Fibroblast of lung (primary cell): Measurements from ENCODE around the gene RALGPS2. TPM values are rescaled to one million over a fixed set of nuclear protein-coding genes. Genes with fewer than 3 reads are reported as not detected.

Experiments used
- DNase-seq, 2 donors: peaks; one replicate each; pipeline versions ENCODE4 v3.0.0 to v3.0.0-alpha.2; 2010; ENCODE audit warnings: low read depth in 2 of 2
- H2AFZ ChIP-seq: 2 replicates; pipeline ENCODE4 v1.5.1; 2012; ENCODE audit warnings: low read length, control low read depth, inconsistent platforms
- H3K27ac ChIP-seq: 2 replicates; pipeline ENCODE4 v1.5.1; 2011; ENCODE audit warnings: low read length, control low read depth; ENCODE audit not compliant: insufficient read depth
- H3K27me3 ChIP-seq: 2 replicates; pipeline ENCODE4 v1.5.1; 2011; ENCODE audit warnings: mild to moderate bottlenecking, low read length; ENCODE audit not compliant: control insufficient read depth, insufficient read depth
- H3K36me3 ChIP-seq: 2 replicates; pipeline ENCODE4 v1.5.1; 2011; ENCODE audit warnings: low read length; ENCODE audit not compliant: control insufficient read depth, insufficient read depth
- H3K4me1 ChIP-seq: 2 replicates; pipeline ENCODE4 v1.5.1; 2011; ENCODE audit warnings: low read length; ENCODE audit not compliant: control insufficient read depth, insufficient read depth; ENCODE audit errors: extremely low read depth
- H3K4me2 ChIP-seq: 2 replicates; pipeline ENCODE4 v1.5.1; 2011; ENCODE audit warnings: low read length, control low read depth; ENCODE audit not compliant: insufficient read depth; ENCODE audit errors: extremely low read depth
- H3K4me3 ChIP-seq, 4 experiments: fragments of 200-600 bp in 1 of 4; sonication (generic) in 1 of 4; replicated peaks in 1 of 4; 2 replicates each; pipeline ENCODE4 v1.5.1; 2011 to 2016; ENCODE audit warnings: low read length in 4 of 4, low read depth in 3 of 4, mild to moderate bottlenecking in 3 of 4, control low read depth in 2 of 4, inconsistent platforms in 1 of 4, mixed read lengths in 1 of 4; ENCODE audit not compliant: insufficient read depth in 1 of 4; ENCODE audit errors: control extremely low read depth in 1 of 4
- H3K79me2 ChIP-seq: 2 replicates; pipeline ENCODE4 v1.5.1; 2012; ENCODE audit warnings: mild to moderate bottlenecking, low read length, inconsistent platforms; ENCODE audit not compliant: control insufficient read depth, insufficient read depth
- H3K9ac ChIP-seq: 2 replicates; pipeline ENCODE4 v1.5.1; 2011; ENCODE audit warnings: mild to moderate bottlenecking, low read length, control low read depth; ENCODE audit not compliant: insufficient read depth
- H3K9me3 ChIP-seq: 2 replicates; pipeline ENCODE4 v1.5.1; 2012; ENCODE audit warnings: low read depth, low read length; ENCODE audit not compliant: control insufficient read depth, insufficient read depth
- H4K20me1 ChIP-seq: 2 replicates; pipeline ENCODE4 v1.5.1; 2011; ENCODE audit warnings: low read length; ENCODE audit not compliant: control insufficient read depth, insufficient read depth; ENCODE audit errors: extremely low read depth
- EZH2 ChIP-seq: IDR thresholded peaks from 2 replicates; pipeline ENCODE4 v1.5.1; 2012; ENCODE audit warnings: low read length, control low read depth, mild to moderate bottlenecking; ENCODE audit errors: missing control alignments
- polyA plus RNA-seq, 2 donors: library from polyadenylated mRNA; depleted of rRNA in 1 of 2; stranded (reverse) in 1 of 2; unstranded in 1 of 2; fragments of >200 nt; gene quantifications; 2 replicates each; pipeline ENCODE4 v1.2.1, GENCODE V29; 2011 to 2012; ENCODE audit warnings: missing spikeins in 1 of 2
- total RNA-seq: library from RNA; depleted of rRNA; stranded (reverse); fragments of >200 nt; gene quantifications from 2 replicates; pipeline ENCODE4 v1.2.1, GENCODE V29; 2014
- TF ChIP-seq, protein P1 (sequence below), 2 donors: IDR thresholded peaks in 1 of 2; conservative IDR thresholded peaks in 1 of 2; 1 replicate in 1 of 2; 2 replicates in 1 of 2; pipeline ENCODE4 v1.5.1; 2011 to 2012; ENCODE audit warnings: low read length in 2 of 2, control low read depth in 1 of 2, inconsistent platforms in 1 of 2, low read depth in 1 of 2, mild to moderate bottlenecking in 1 of 2

RALGPS2 gene
- total and polyA plus RNA-seq, 2 donors (not counting 1 experiment from before 2014, with no cell fraction given), result 53.8 to 69.7 TPM

DNA sequence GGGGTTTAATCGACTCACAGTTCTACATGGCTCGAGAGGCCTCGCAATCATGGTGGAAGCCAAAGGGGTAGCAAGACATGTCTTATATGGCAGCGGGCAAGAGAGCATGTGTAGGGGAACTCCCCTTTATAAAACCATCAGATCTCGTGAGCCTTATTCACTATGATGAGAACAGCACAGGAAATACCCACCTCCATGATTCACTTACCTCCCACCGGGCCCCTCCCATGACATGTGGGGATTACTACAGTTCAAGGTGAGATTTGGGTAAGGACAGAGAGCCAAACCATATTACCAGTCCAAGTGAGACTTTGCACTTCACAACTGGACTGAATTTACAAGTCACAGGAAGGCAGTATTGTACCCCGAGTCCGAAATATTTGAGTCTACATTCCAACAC is 219.7 kb downstream of the RALGPS2 start:
- no peak for DNase-seq
- Histone ChIP-seq H3K9me3 (no peaks in the 10 kb centered on the region), H3K9ac (no peak overlapping the region), H3K4me2 (no peak overlapping the region), H3K36me3 (no peaks in the 10 kb centered on the region), H4K20me1 (no peaks in the 10 kb centered on the region), H3K27me3 (peaks cover 3% of the 10 kb centered on the region), H3K4me1 (no peaks in the 10 kb centered on the region), H3K79me2 (no peaks in the 10 kb centered on the region), H3K4me3 (no peak overlapping the region), H2AFZ (no peak overlapping the region), H3K27ac (no peak overlapping the region)
- no peak for TF ChIP-seq EZH2
- TF ChIP-seq, protein P1, sequence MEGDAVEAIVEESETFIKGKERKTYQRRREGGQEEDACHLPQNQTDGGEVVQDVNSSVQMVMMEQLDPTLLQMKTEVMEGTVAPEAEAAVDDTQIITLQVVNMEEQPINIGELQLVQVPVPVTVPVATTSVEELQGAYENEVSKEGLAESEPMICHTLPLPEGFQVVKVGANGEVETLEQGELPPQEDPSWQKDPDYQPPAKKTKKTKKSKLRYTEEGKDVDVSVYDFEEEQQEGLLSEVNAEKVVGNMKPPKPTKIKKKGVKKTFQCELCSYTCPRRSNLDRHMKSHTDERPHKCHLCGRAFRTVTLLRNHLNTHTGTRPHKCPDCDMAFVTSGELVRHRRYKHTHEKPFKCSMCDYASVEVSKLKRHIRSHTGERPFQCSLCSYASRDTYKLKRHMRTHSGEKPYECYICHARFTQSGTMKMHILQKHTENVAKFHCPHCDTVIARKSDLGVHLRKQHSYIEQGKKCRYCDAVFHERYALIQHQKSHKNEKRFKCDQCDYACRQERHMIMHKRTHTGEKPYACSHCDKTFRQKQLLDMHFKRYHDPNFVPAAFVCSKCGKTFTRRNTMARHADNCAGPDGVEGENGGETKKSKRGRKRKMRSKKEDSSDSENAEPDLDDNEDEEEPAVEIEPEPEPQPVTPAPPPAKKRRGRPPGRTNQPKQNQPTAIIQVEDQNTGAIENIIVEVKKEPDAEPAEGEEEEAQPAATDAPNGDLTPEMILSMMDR (conservative IDR thresholded peaks at IDR 0.05 in 1 of 2, IDR thresholded peaks at IDR 0.05 in 1 of 2; ENCODE audit: low read depth in 1 of 2, low read length in 2 of 2), result no peak

DNA sequence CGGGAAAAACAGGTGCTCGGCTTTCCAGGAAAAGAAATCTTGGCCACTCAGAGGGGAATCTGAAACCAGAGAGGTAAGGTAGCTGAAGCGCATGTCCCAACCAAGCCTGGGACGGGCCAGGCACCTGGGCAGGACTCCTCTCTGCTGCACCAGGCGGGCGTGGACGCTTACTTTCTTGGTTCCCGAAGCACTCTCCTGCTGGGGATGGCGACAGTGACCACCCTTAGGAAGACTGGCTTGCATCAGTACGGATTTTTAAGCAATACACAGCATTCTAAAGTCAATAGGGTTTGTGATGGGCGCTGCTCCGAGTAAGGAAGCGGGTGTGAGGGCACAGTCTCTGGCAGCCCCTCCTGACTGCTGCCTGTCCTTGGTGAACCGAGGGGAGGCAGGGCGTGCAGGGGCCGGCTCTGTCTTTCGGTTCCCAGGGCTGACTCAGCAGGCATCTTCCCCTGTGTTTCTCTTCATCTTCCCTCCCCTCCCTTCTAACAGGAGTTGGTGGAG is 220.8 kb downstream of the RALGPS2 start:
- no peaks in the 10 kb centered on the region for H3K9me3 ChIP-seq
- peaks cover 3% of the 10 kb centered on the region for H3K27me3 ChIP-seq
- no peak overlapping the region for H3K4me2 ChIP-seq
- no peaks in the 10 kb centered on the region for H4K20me1 ChIP-seq
- no peak overlapping the region for H3K9ac ChIP-seq
- H3K79me2 ChIP-seq, result no peaks in the 10 kb centered on the region
- DNase-seq, result peak in 1 of 2 donors; percentile 21
- H3K4me1 ChIP-seq, result no peaks in the 10 kb centered on the region
- H3K27ac ChIP-seq, result no peak overlapping the region
- H2AFZ ChIP-seq, result no peak overlapping the region
- H3K36me3 ChIP-seq, result no peaks in the 10 kb centered on the region
- no peak overlapping the region for H3K4me3 ChIP-seq
- TF ChIP-seq, protein P1 (conservative IDR thresholded peaks at IDR 0.05 in 1 of 2, IDR thresholded peaks at IDR 0.05 in 1 of 2; ENCODE audit: low read depth in 1 of 2, low read length in 2 of 2), result no peak
- no peak for TF ChIP-seq EZH2

- no peaks in the 10 kb centered on the region for H3K79me2 ChIP-seq
- no peak overlapping the region for H2AFZ ChIP-seq
- H3K36me3 ChIP-seq, result no peaks in the 10 kb centered on the region
- H3K9me3 ChIP-seq, result no peaks in the 10 kb centered on the region
- H3K4me1 ChIP-seq, result no peaks in the 10 kb centered on the region
- no peak overlapping the region for H3K27ac ChIP-seq
- no peak overlapping the region for H3K4me3 ChIP-seq
- peaks cover 3% of the 10 kb centered on the region for H3K27me3 ChIP-seq
- no peak for DNase-seq
- no peaks in the 10 kb centered on the region for H4K20me1 ChIP-seq
- no peak overlapping the region for H3K9ac ChIP-seq
- TF ChIP-seq EZH2, result no peak
- TF ChIP-seq, protein P1 (conservative IDR thresholded peaks at IDR 0.05 in 1 of 2, IDR thresholded peaks at IDR 0.05 in 1 of 2; ENCODE audit: low read depth in 1 of 2, low read length in 2 of 2), result no peak
- H3K4me2 ChIP-seq, result no peak overlapping the region
These were observed 221.4 kb downstream of the RALGPS2 start for GRCh38 chr1:178946416-178946815.
